GM18499 (cell line): ENCODE data around the gene TMEM74B.

Source experiments
- ATAC-seq: cut with Tn5 transposase; IDR thresholded peaks from one replicate; pipeline ENCODE4 v1.9.1; 2021; ENCODE audit warnings: moderate number of reproducible peaks; ENCODE audit not compliant: insufficient read depth, unreplicated experiment

TMEM74B gene

GRCh38 chr20:1206366-1207148 is 21.8 kb upstream of the TMEM74B start:
- ATAC-seq: no peak

- no peak for ATAC-seq
Measured at GRCh38 chr20:1205802-1206201, 21.0 kb upstream of the TMEM74B start.

DNA sequence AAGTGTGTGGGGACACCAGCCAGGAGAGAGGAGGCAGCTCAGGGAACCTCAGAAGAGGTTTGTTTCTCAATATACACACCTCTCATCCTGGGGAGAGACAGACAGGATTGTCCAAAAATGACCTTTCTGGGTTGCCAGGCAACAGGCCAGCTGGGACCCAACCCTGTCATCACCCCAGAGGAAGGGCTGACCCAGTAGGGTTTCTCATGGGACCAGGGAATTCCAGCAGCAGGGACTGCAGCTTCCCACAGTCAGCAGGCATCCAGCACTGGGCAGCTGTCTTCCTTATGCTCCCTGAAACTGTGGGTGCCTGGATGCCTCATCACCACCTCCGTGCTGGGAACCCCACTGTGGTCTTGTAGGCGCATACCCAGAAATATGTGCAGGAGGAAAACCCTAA is 19.8 kb upstream of the TMEM74B start:
- ATAC-seq: no peak

GRCh38 chr20:1204113-1204512 is 19.3 kb upstream of the TMEM74B start:
- ATAC-seq: no peak

- no peak for ATAC-seq
Measured at GRCh38 chr20:1203630-1204029, 18.8 kb upstream of the TMEM74B start.

GRCh38 chr20:1202762-1203504 is 18.2 kb upstream of the TMEM74B start, which contains the start of gene C20orf202:
TSS of gene C20orf202 (plus strand) at chr20:1203454. CDS start at chr20:1203586, 132 bp downstream.
- ATAC-seq: no peak

DNA sequence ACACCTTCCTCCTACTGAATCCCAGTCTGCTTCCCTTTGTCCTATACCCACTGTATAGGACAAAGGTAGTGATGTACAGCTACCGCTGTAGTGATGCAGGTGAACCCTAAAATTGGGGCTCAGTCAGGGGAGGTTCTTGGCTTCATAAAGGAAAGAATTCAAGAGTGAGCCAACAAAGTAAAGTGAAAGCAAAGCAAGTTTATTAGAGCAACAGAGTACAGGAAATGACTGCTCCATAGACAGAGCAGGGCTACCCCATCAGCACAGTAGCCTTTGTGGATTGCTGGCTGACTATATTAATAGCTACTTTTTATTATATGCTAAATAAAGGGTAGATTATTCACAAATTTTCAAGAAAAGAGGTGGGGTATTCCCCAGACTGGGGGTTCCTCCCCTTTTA is 15.2 kb upstream of the TMEM74B start:
- ATAC-seq: no peak

DNA sequence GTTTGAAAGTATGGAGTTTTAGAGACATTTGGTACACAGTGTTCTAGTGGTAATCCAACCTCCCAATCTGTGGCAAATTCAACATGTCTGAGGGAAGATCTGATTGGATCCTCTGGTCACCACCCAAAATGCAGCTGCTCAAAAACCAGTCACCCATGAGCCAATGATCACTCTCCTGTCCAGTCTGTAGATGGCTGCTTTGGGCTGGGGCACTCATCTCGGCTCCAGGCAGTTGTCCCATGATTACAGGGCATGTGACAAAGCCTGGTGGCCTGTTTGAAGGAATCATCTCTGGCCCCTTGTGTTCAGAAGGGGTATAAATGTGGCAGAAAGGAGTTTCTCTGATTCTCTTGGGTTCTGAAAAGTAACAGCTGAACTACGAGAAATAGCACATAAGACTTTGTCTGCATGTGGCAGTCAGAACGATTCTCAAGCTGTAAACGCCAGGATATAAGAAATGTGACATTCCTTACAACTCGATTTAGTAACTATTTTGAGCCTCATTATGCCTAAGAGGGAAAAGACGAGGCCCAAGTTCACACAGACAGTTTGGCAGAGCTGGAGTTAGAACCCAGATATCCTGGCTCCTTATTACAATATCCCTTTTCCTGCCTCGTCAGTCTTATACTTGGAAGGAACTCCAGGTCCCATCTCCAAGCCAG is 14.6 kb upstream of the TMEM74B start:
- no peak for ATAC-seq

- ATAC-seq: no peak
Measured at GRCh38 chr20:1198751-1199150, 14.0 kb upstream of the TMEM74B start.

DNA sequence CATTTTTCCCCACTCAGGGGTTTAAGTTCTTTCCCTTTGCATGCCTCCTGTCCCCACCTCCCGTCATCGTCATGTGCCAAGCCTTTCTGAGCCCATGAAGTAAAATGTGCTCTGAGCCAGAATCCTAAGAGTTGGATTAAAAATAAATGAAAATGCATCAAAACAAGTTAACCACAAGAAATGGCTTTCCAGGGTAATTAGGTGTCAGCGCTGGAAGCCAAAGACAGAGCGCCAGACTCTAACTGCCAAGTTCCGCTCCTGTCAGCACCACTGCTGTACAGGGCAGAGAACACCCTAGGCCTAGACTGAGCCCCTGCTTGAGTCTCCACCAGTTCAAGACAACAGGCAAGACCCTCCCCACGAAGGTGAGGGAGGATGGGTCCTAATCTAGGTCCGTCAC is 13.0 kb upstream of the TMEM74B start:
- no peak for ATAC-seq

DNA sequence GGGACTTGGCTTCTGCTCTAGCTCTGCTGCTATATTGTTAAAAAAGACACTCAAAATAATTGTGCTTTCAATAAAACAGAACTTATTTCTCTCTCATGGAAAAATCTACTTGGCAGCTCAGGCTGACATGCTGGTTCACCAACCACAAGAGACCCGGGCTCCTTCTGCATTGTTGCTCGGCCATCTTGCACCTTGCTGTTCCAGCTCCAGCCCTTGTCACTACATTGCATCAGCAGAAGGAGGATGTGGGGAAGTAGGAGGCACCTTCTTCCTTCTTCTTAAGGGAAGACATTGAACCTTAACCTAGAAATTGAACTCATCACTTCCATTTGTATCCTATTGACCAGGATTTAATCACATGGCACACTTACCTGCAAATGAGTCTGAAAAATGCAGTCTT is 11.9 kb upstream of the TMEM74B start:
- no peak for ATAC-seq

DNA sequence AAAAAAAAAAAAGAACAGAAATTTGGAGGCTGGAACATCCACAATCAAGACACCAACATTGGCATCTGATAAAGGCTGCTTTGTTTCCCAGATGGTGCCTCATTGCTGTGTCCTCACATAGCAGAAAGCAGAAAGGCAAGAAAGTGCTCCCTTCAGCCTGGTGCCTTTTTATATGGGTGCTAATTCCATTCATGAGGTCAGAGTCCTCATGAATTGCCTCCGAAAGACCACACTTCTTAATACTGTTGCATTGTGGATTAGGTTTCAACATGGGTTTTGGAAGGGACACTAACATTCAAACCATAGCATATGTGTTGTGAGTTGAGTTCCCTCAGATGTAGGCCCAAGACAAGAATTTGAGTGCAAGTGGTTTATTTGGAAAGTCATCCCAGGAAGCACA is 10.4 kb upstream of the TMEM74B start:
- ATAC-seq: no peak

GRCh38 chr20:1191299-1191698 is 6.5 kb upstream of the TMEM74B start:
- ATAC-seq: no peak

DNA sequence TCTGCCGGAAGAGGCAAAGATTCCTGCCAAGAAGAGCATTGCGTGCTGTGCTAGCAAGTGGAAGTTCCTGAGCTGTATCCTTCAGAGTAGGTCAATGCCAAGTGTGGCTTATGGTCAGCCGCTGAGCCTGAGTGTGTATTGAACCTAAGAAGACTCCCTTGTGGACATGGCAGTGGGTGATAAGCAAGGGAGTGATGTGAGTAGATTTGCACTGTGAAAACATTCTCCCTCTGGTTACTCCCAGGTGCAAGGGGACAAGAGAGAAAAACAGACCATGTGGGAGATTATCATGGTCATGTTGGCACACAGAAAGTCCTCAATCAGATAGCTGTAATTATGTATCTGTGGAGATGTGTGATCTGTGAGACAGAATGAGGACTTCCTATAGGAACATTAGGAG is 6.1 kb upstream of the TMEM74B start:
- no peak for ATAC-seq

DNA sequence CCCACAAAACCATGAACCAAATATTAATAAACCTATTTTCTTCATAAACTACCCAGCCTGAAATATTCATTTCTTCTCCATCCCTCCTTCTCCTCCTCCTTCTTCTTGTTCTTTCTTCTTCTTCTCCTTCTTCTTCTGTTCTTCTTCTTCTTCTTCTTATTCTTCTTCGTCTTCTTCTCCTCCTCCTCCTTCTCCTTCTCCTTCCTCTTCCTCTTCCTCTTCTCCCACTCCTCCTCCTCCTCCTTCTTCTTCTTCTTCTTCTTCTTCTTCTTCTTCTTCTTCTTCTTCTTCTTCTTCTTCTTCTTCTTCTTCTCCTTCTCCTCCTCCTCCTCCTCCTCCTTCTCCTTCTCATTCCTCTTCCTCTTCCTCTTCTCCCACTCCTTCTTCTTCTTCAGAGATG is 5.0 kb upstream of the TMEM74B start:
- no peak for ATAC-seq

GRCh38 chr20:1188347-1188746 is 3.6 kb upstream of the TMEM74B start:
- ATAC-seq: no peak

DNA sequence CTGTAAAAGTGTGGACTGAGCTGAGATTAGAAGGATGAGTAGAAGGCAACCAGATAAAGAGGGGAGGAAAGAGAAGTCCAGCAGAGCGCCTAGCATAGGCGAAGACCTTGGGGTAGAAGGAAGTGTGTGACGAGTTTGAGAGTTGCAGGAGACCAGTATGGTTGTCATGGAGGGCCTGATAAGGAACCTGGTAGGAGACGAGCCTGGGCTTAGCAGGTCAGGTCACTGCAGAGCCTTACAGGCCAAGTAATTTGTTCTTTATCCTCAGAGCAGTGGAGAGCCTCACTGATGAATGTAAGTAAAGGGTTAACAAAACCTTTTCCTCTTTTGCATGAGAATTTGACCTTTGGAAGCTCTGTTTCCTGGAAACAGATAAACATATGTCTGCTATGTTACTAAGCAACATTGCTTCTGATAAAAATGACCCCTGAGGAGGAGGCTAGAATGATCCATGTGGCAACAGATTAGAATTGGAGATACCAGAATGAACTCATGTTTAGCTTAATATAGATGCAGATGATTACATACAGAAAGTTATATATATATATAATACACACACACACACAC is 2.9 kb upstream of the TMEM74B start:
- no peak for ATAC-seq

GRCh38 chr20:1186367-1186991 is 1.7 kb upstream of the TMEM74B start:
- no peak for ATAC-seq

- ATAC-seq: no peak
Measured at GRCh38 chr20:1185790-1186334, 1.1 kb upstream of the TMEM74B start.

DNA sequence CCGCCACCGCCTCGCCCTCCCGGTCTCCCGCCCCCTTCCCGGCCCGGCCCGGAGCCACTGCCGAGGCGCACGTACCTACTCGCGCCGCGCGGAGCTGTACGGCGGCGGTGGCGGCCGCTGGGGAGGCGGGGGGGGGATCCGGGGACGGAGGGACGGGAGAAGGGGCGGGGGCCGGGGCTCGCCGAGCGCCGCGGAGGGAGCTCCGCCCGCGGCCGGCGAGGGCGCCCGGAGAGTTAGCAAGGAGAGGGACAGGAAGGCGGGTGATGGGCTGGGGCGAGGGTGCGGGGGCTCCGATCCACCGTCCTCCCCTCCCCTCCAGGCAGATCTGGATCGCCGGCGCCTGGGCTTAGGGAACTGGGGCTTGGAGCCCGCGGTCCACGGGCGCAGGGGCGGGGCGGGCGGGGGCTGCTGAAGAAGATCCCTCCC is 548 bp upstream of the TMEM74B start:
- no peak for ATAC-seq
